Right hindlimb (tissue), 1 donor: ENCODE measurements around the gene BRD1.
A peak's percentile ranks its signal among the peaks of the same experiment; 100 is the strongest.
"Not testable (repeated sequence)": the region's sequence is repeated elsewhere in the genome, so short reads cannot be mapped to it uniquely, and the experiment has no call there.

ENCODE experiments used
- DNase-seq: peaks from one replicate; pipeline ENCODE4 v3.0.0-alpha.2; 2018

Gene BRD1

GRCh38 chr22:49781886-49782285, 45.8 kb downstream of the BRD1 start:
- not testable (repeated sequence) for DNase-seq

- DNase-seq, result no peak
Observed at GRCh38 chr22:49781289-49781782, 46.3 kb downstream of the BRD1 start.

GRCh38 chr22:49780698-49781288, 46.9 kb downstream of the BRD1 start:
- no peak for DNase-seq

GRCh38 chr22:49779853-49780697, 47.6 kb downstream of the BRD1 start:
- DNase-seq, result no peak

- DNase-seq, result no peak
Observed at GRCh38 chr22:49779211-49779610, 48.5 kb downstream of the BRD1 start.

- DNase-seq, result no peak
Observed at GRCh38 chr22:49777569-49778249, 50.0 kb downstream of the BRD1 start.

- no peak for DNase-seq
Observed at GRCh38 chr22:49776891-49777290, 50.8 kb downstream of the BRD1 start.

- DNase-seq, result no peak
Observed at GRCh38 chr22:49775867-49776511, 51.7 kb downstream of the BRD1 start.

GRCh38 chr22:49775191-49775866, 52.3 kb downstream of the BRD1 start:
- no peak for DNase-seq

- DNase-seq, result no peak
Observed at GRCh38 chr22:49774499-49775151, 53.0 kb downstream of the BRD1 start.

GRCh38 chr22:49774046-49774445, 53.6 kb downstream of the BRD1 start:
- no peak for DNase-seq

GRCh38 chr22:49773531-49773930, 54.1 kb downstream of the BRD1 start:
- no peak for DNase-seq

- DNase-seq, result no peak
Observed at GRCh38 chr22:49772692-49773091, 55.0 kb downstream of the BRD1 start.

GRCh38 chr22:49771266-49772065, 56.2 kb downstream of the BRD1 start:
- DNase-seq, result no peak

GRCh38 chr22:49770547-49771265, 57.0 kb downstream of the BRD1 start:
- peak; percentile 21 for DNase-seq

- DNase-seq, result peak; percentile 19
Observed at GRCh38 chr22:49769691-49770546, 57.8 kb downstream of the BRD1 start.

- DNase-seq, result peak; percentile 81
Observed at GRCh38 chr22:49768951-49769690, 58.6 kb downstream of the BRD1 start.

GRCh38 chr22:49768077-49768910, 59.4 kb downstream of the BRD1 start:
- peak; percentile 43 for DNase-seq
